Heart right ventricle (tissue), 16 donors: Measurements from ENCODE around the gene PIANP. TPM values are rescaled to one million over a fixed set of nuclear protein-coding genes. Genes with fewer than 3 reads are reported as not detected.

Source experiments
- ATAC-seq, 8 donors: fragments of 200-7000 bp; cut with Tn5 transposase; one replicate each; pipeline ENCODE4 v1.9.1; 2020; ENCODE audit warnings: mild to moderate bottlenecking in 8 of 8, moderate library complexity in 8 of 8, moderate number of reproducible peaks in 1 of 8
- DNase-seq, 2 donors: peaks; one replicate each; pipeline ENCODE4 v3.0.0-alpha.2; 2020
- H3K27ac ChIP-seq, 10 donors: fragments of 200-600 bp; sonication (generic) in 2 of 10; one replicate each; pipeline versions ENCODE4 v1.5.0 to v1.8.0; 2020 to 2022; ENCODE audit warnings: mild to moderate bottlenecking in 3 of 10
- H3K27me3 ChIP-seq, 7 donors: fragments of 200-600 bp; one replicate each; pipeline ENCODE4 v1.8.0; 2021 to 2022; ENCODE audit warnings: mild to moderate bottlenecking in 2 of 7
- H3K36me3 ChIP-seq, 9 donors: fragments of 200-600 bp; sonication (generic) in 1 of 9; one replicate each; pipeline versions ENCODE4 v1.5.0 to v1.8.0; 2020 to 2022; ENCODE audit warnings: mild to moderate bottlenecking in 2 of 9
- H3K4me1 ChIP-seq, 9 donors: fragments of 200-600 bp; sonication (generic) in 1 of 9; one replicate each; pipeline versions ENCODE4 v1.5.0 to v1.8.0; 2020 to 2022; ENCODE audit warnings: mild to moderate bottlenecking in 4 of 9
- H3K4me3 ChIP-seq, 10 donors: fragments of 200-600 bp; sonication (generic) in 2 of 10; one replicate each; pipeline versions ENCODE4 v1.5.0 to v1.8.0; 2020 to 2022; ENCODE audit warnings: mild to moderate bottlenecking in 7 of 10, moderate library complexity in 2 of 10
- H3K9me3 ChIP-seq, 11 donors: fragments of 200-600 bp in 10 of 11; sonication (generic) in 2 of 11; one replicate each; pipeline versions ENCODE4 v1.5.0 to v1.8.0; 2013 to 2022; ENCODE audit warnings: mild to moderate bottlenecking in 2 of 11, control low read depth in 1 of 11, moderate library complexity in 1 of 11
- CTCF ChIP-seq, 9 donors: fragments of 200-600 bp; sonication (generic) in 2 of 9; IDR thresholded peaks; one replicate each; pipeline versions ENCODE4 v1.5.0 to v1.8.0; 2021 to 2022; ENCODE audit warnings: antibody characterized with exemption in 9 of 9, mild to moderate bottlenecking in 5 of 9, moderate library complexity in 1 of 9
- WGBS, 2 donors: extraction: QIAGEN DNeasy Blood & Tissue Kit; methylation state at CpG; one replicate each; pipeline ENCODE4 v1.1.7; 2013; ENCODE audit warnings: inconsistent platforms in 1 of 2; 5-methylcytosine and 5-hydroxymethylcytosine counted together
- intact Hi-C, 10 donors: fragments of 100-400 bp; cut with DNase I; formaldehyde crosslinking; loops; one replicate each; pipeline versions ENCODE4 v1.11.1 to v1.14.2; 2022
- polyA plus RNA-seq, 2 donors: library from polyadenylated mRNA; stranded (reverse); fragments of 200-250 nt; gene quantifications; one replicate each; pipeline ENCODE4 v1.2.3, GENCODE V29; 2013
- total RNA-seq, 10 donors: library from RNA; stranded (reverse); fragmentation: NEBNext Ultra II Directional in 3 of 10; extraction: Animal tissue kit (Norgen Biotek cat#: 25700) in 3 of 10; gene quantifications; one replicate each; pipeline versions ENCODE4 v1.2.1 to v1.2.4, GENCODE V29; 2021 to 2023
- donor health status: Arrhythmogenic right ventricular cardiomyopathy.
- donor health status: ischemic (EF 13 %, LVEDD 7.1; RV severe dilation, severe dysfunction).
- donor health status: healthy with polysubstance abuse.
- donor health status: DM: no; HTN: yes; CAD: no.
- donor health status: DM: no; HTN: no; CAD: no.
- donor health status: ischemic (EF 25% LVEDD 6.9; RV normal size, moderate dysfunction).
- donor health status: ischemic (EF 25% LVEDD 5.7; RV mildly dilated, moderate dysfunction).
- donor health status: healthy.
- donor health status: DM: yes; HTN: yes; CAD: no.
- donor health status: Ischemic cardiomyopathy.
- donor health status: ischemic (EF 35%, LVEDD 5.7; RV mildly dilated, moderate dysfunction).
- donor health status: nonischemic (EF 11% LVEDD 7.7; RV severe dilation, severe dysfunction).
- donor health status: DM: yes; HTN: yes; CAD: no.
- donor health status: PGD.
- donor health status: ischemic (EF 29% LVEDD 5.4; RV normal size, mild dysfunction).
- donor health status: nonischemic (EF 23%, LVEDD 6.1; RV moderate dilation, normal function).

PIANP gene
- total and polyA plus RNA-seq, 12 donors: 0.12 to 0.58 (median 0.25) TPM; not detected in 6

GRCh38 chr12:6734506-6735387, 34.1 kb upstream of the PIANP start:
- DNase-seq (no peak), ATAC-seq (peak in 3 of 8 donors; percentile 8 to 39 (median 16))
- peaks cover 0 to 50% (median 20%) of the 10 kb centered on the region in 9 donors for H3K36me3 ChIP-seq
- H3K4me1 ChIP-seq: peaks cover 0 to 12% (median 7%) of the 10 kb centered on the region in 9 donors
- TF ChIP-seq CTCF (IDR thresholded peaks at IDR 0.05): no peak
- WGBS, 2 donors: 60 to 66% methylated on average over 10 of the region's 10 CpGs
- no peak overlapping the region for H3K4me3 ChIP-seq
- intact Hi-C loops: loop anchor here (1.0 to 5.0 kb wide), 6 partner anchors 43 to 93 kb away; partner anchors contain the start of gene P3H3 (in 5 of the 10)
- H3K27ac ChIP-seq: peak overlapping the region in 3 of 10 donors; percentile 10 to 56 (median 22)
- H3K27me3 ChIP-seq: no peaks in the 10 kb centered on the region
- H3K9me3 ChIP-seq: no peaks in the 10 kb centered on the region

GRCh38 chr12:6730169-6730568, 29.6 kb upstream of the PIANP start:
- intact Hi-C loops: no loop called here
- DNase-seq (no peak), ATAC-seq (no peak)
- Histone ChIP-seq H3K36me3 (peaks cover 0 to 91% (median 40%) of the 10 kb centered on the region in 9 donors), H3K27me3 (no peaks in the 10 kb centered on the region), H3K4me1 (peaks cover 0 to 11% (median 5%) of the 10 kb centered on the region in 9 donors), H3K4me3 (no peak overlapping the region), H3K27ac (no peak overlapping the region), H3K9me3 (no peaks in the 10 kb centered on the region)
- 95 to 97% methylated on average over 8 of the region's 8 CpGs for WGBS, 2 donors
- no peak for TF ChIP-seq CTCF (IDR thresholded peaks at IDR 0.05)

- Histone ChIP-seq H3K36me3 (peaks cover 0 to 81% (median 40%) of the 10 kb centered on the region in 9 donors), H3K4me3 (no peak overlapping the region), H3K27ac (no peak overlapping the region), H3K9me3 (no peaks in the 10 kb centered on the region), H3K27me3 (no peaks in the 10 kb centered on the region), H3K4me1 (peaks cover 0 to 18% (median 13%) of the 10 kb centered on the region in 9 donors)
- WGBS, 2 donors: 93 to 96% methylated on average over 18 of the region's 18 CpGs
- ATAC-seq: no peak
- TF ChIP-seq CTCF (IDR thresholded peaks at IDR 0.05): no peak
- no peak for DNase-seq
- intact Hi-C loops: no loop called here
Observed at GRCh38 chr12:6729186-6729585, 28.6 kb upstream of the PIANP start.

- intact Hi-C loops: loop anchor here in 1 of 10 donors (2.0 kb wide), 1 partner anchor 27 kb away; the partner anchor contains the start of gene MLF2
- H3K27ac ChIP-seq: no peak overlapping the region
- no peak for ATAC-seq
- WGBS, 2 donors: 91 to 94% methylated on average over 7 of the region's 7 CpGs
- TF ChIP-seq CTCF (IDR thresholded peaks at IDR 0.05): no peak
- H3K27me3 ChIP-seq: no peaks in the 10 kb centered on the region
- no peaks in the 10 kb centered on the region for H3K9me3 ChIP-seq
- no peak overlapping the region for H3K4me3 ChIP-seq
- peaks cover 0 to 20% (median 14%) of the 10 kb centered on the region in 9 donors for H3K4me1 ChIP-seq
- peaks cover 0 to 51% (median 26%) of the 10 kb centered on the region in 9 donors for H3K36me3 ChIP-seq
- DNase-seq: no peak
Observed at GRCh38 chr12:6725350-6725749, 24.7 kb upstream of the PIANP start.
